Measurements from ENCODE around the gene NPHP4.

The NPHP4 gene

GRCh38 chr1:5904551-5904950 is 87.7 kb downstream of the NPHP4 start:
- Histone ChIP-seq H3K36me3 (ENCODE audit: control insufficient read depth, low read length) (no peaks in the 10 kb centered on the region), H3K4me2 (ENCODE audit: low read length) (no peak overlapping the region), H3K27ac (ENCODE audit: low read depth, low read length) (no peak overlapping the region), H3K79me2 (ENCODE audit: control insufficient read depth, low read length) (no peaks in the 10 kb centered on the region), H3K27me3 (ENCODE audit: control insufficient read depth, low read length) (no peaks in the 10 kb centered on the region), H3K4me3 (ENCODE audit: low read length) (no peak overlapping the region), H3F3A (ENCODE audit: control insufficient read depth, insufficient read depth) (no peaks in the 10 kb centered on the region), H3K4me1 (ENCODE audit: control insufficient read depth, low read length) (peaks cover 6% of the 10 kb centered on the region), H4K20me1 (ENCODE audit: control insufficient read depth, insufficient read depth, low read depth, low read length) (no peaks in the 10 kb centered on the region), H3K9me3 (ENCODE audit: control insufficient read depth, insufficient read depth, low read length) (no peaks in the 10 kb centered on the region), H3K9me2 (replicated peaks; ENCODE audit: control insufficient read depth, low read length) (no peaks in the 10 kb centered on the region)
- TF ChIP-seq EZH2phosphoT487 (IDR thresholded peaks at IDR 0.05; ENCODE audit: borderline replicate concordance, low read length) = no peak
- no peak for TF ChIP-seq CTCF (IDR thresholded peaks at IDR 0.05; ENCODE audit: low read depth, low read length, poor library complexity, severe bottlenecking)

GRCh38 chr1:5903680-5904079 is 88.5 kb downstream of the NPHP4 start:
- H3K9me3 ChIP-seq (ENCODE audit: control insufficient read depth, insufficient read depth, low read length) = no peaks in the 10 kb centered on the region
- no peaks in the 10 kb centered on the region for H3K79me2 ChIP-seq (ENCODE audit: control insufficient read depth, low read length)
- H3K36me3 ChIP-seq (ENCODE audit: control insufficient read depth, low read length) = no peaks in the 10 kb centered on the region
- no peaks in the 10 kb centered on the region for H4K20me1 ChIP-seq (ENCODE audit: control insufficient read depth, insufficient read depth, low read depth, low read length)
- no peaks in the 10 kb centered on the region for H3K9me2 ChIP-seq (replicated peaks; ENCODE audit: control insufficient read depth, low read length)
- H3F3A ChIP-seq (ENCODE audit: control insufficient read depth, insufficient read depth) = no peaks in the 10 kb centered on the region
- peaks cover 6% of the 10 kb centered on the region for H3K4me1 ChIP-seq (ENCODE audit: control insufficient read depth, low read length)
- no peaks in the 10 kb centered on the region for H3K27me3 ChIP-seq (ENCODE audit: control insufficient read depth, low read length)
- H3K4me3 ChIP-seq (ENCODE audit: low read length) = no peak overlapping the region
- H3K27ac ChIP-seq (ENCODE audit: low read depth, low read length) = no peak overlapping the region
- no peak for TF ChIP-seq CTCF (IDR thresholded peaks at IDR 0.05; ENCODE audit: low read depth, low read length, poor library complexity, severe bottlenecking)
- no peak for TF ChIP-seq EZH2phosphoT487 (IDR thresholded peaks at IDR 0.05; ENCODE audit: borderline replicate concordance, low read length)
- no peak overlapping the region for H3K4me2 ChIP-seq (ENCODE audit: low read length)

GRCh38 chr1:5903031-5903430 is 89.2 kb downstream of the NPHP4 start:
- H3K9me3 ChIP-seq (ENCODE audit: control insufficient read depth, insufficient read depth, low read length) = no peaks in the 10 kb centered on the region
- TF ChIP-seq EZH2phosphoT487 (IDR thresholded peaks at IDR 0.05; ENCODE audit: borderline replicate concordance, low read length) (no peak), CTCF (IDR thresholded peaks at IDR 0.05; ENCODE audit: low read depth, low read length, poor library complexity, severe bottlenecking) (no peak)
- H3F3A ChIP-seq (ENCODE audit: control insufficient read depth, insufficient read depth) = no peaks in the 10 kb centered on the region
- H3K27me3 ChIP-seq (ENCODE audit: control insufficient read depth, low read length) = no peaks in the 10 kb centered on the region
- H3K36me3 ChIP-seq (ENCODE audit: control insufficient read depth, low read length) = no peaks in the 10 kb centered on the region
- no peak overlapping the region for H3K4me3 ChIP-seq (ENCODE audit: low read length)
- H3K9me2 ChIP-seq (replicated peaks; ENCODE audit: control insufficient read depth, low read length) = no peaks in the 10 kb centered on the region
- H3K27ac ChIP-seq (ENCODE audit: low read depth, low read length) = no peak overlapping the region
- H3K4me1 ChIP-seq (ENCODE audit: control insufficient read depth, low read length) = peaks cover 6% of the 10 kb centered on the region
- H3K79me2 ChIP-seq (ENCODE audit: control insufficient read depth, low read length) = no peaks in the 10 kb centered on the region
- H3K4me2 ChIP-seq (ENCODE audit: low read length) = no peak overlapping the region
- no peaks in the 10 kb centered on the region for H4K20me1 ChIP-seq (ENCODE audit: control insufficient read depth, insufficient read depth, low read depth, low read length)

- H3K4me3 ChIP-seq (ENCODE audit: low read length) = no peak overlapping the region
- no peak overlapping the region for H3K4me2 ChIP-seq (ENCODE audit: low read length)
- H3K9me2 ChIP-seq (replicated peaks; ENCODE audit: control insufficient read depth, low read length) = no peaks in the 10 kb centered on the region
- H3K9me3 ChIP-seq (ENCODE audit: control insufficient read depth, insufficient read depth, low read length) = no peaks in the 10 kb centered on the region
- TF ChIP-seq CTCF (IDR thresholded peaks at IDR 0.05; ENCODE audit: low read depth, low read length, poor library complexity, severe bottlenecking) (no peak), EZH2phosphoT487 (IDR thresholded peaks at IDR 0.05; ENCODE audit: borderline replicate concordance, low read length) (no peak)
- H3K4me1 ChIP-seq (ENCODE audit: control insufficient read depth, low read length) = peaks cover 6% of the 10 kb centered on the region
- no peaks in the 10 kb centered on the region for H3F3A ChIP-seq (ENCODE audit: control insufficient read depth, insufficient read depth)
- no peaks in the 10 kb centered on the region for H3K27me3 ChIP-seq (ENCODE audit: control insufficient read depth, low read length)
- no peak overlapping the region for H3K27ac ChIP-seq (ENCODE audit: low read depth, low read length)
- H3K36me3 ChIP-seq (ENCODE audit: control insufficient read depth, low read length) = no peaks in the 10 kb centered on the region
- H4K20me1 ChIP-seq (ENCODE audit: control insufficient read depth, insufficient read depth, low read depth, low read length) = no peaks in the 10 kb centered on the region
- H3K79me2 ChIP-seq (ENCODE audit: control insufficient read depth, low read length) = no peaks in the 10 kb centered on the region
These were observed 90.4 kb downstream of the NPHP4 start for GRCh38 chr1:5901841-5902240.
